ENCODE measurements around the gene RAD21L1.

Gene RAD21L1

GRCh38 chr20:1267809-1268374 is 42.0 kb downstream of the RAD21L1 start:
- no peak for DNase-seq (ENCODE audit: insufficient read length, low spot score)
- no peak for FAIRE-seq

GRCh38 chr20:1269235-1269634 is 43.4 kb downstream of the RAD21L1 start:
- FAIRE-seq: no peak
- no peak for DNase-seq (ENCODE audit: insufficient read length, low spot score)

- FAIRE-seq: no peak
- no peak for DNase-seq (ENCODE audit: insufficient read length, low spot score)
Observed at GRCh38 chr20:1269850-1270249, 44.0 kb downstream of the RAD21L1 start.

- DNase-seq (ENCODE audit: insufficient read length, low spot score) (no peak), FAIRE-seq (no peak)
Observed at GRCh38 chr20:1272368-1273100, 46.7 kb downstream of the RAD21L1 start.

DNA sequence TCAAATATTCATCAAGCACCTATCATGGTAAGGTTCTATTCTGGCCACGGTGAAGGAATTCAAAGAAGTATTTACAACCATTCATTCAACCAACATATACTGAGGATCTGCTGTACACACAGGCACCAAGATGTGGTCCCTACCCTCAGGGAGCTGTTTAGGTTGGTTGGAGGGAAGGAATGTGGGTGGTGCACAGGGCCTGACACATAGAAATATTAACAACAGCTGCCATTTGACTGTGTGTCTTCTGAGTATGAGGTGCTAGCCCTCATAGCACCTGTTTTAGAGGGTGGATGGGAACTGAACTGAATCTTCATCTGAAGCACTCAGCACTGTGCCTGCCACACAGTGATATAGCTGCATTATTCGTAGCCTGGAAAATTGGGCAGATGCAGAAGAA is 47.5 kb downstream of the RAD21L1 start:
- FAIRE-seq (no peak), DNase-seq (ENCODE audit: insufficient read length, low spot score) (no peak)

DNA sequence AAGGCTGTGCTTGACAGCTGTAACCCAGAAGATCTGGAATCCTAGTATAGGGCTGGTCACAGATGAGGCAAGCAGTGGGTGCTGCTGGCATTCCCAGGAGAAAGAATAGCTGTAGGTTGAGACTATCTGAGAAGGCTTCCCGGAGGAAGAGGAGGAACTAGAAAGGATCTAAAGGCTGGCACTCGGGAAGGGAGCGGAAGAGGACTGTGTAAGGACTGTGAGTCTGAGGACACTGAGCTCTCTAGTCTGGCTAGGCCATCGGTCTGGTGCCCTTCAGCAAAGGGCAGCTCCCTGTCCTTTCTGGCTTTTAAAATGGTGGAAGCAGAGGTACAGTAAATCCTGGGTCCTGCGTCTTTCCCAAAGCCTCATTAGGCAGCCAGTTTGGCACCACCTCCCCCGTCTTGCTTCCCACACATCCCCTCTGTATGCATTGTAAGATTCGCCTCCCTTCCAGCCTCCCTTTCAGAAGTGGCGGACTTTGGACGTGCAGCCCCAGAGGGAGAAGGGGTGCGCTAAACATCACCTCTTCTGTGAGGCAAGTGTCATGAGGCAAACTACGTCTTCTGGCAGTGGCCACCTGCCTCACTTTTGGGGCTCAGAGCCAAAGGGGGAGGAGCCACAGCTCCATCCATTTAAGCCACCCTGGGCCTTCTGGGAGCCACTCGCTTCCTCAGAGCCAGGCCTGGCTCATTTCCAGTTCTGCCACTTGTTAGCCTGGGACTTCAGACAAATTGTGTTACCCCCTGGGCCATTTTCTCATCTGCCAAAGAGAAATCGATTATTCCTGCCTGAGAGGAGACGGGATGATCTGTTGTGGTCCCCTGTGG is 48.9 kb downstream of the RAD21L1 start:
- DNase-seq (ENCODE audit: insufficient read length, low spot score) (no peak), FAIRE-seq (no peak)

DNA sequence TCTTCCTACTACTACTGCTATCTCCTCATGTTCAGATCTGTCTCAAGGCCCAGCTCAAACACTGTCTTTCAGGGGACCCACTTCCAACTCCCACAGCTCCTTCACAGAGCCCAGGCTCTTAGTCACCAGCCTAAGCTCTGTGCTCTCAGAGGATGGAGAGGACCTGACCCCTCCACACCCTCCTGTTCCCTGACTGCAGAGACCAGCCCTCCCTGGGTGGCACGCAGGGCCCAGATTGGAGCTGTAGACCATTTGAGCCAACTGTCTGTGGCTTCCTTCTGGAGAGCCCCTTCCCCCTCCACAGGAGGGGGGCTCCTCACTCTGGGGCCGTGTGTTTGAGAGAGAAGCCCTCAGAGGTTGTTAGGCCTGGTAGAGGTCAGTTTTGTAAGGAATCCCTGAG is 50.1 kb downstream of the RAD21L1 start:
- DNase-seq (ENCODE audit: insufficient read length, low spot score) (no peak), FAIRE-seq (no peak)

DNA sequence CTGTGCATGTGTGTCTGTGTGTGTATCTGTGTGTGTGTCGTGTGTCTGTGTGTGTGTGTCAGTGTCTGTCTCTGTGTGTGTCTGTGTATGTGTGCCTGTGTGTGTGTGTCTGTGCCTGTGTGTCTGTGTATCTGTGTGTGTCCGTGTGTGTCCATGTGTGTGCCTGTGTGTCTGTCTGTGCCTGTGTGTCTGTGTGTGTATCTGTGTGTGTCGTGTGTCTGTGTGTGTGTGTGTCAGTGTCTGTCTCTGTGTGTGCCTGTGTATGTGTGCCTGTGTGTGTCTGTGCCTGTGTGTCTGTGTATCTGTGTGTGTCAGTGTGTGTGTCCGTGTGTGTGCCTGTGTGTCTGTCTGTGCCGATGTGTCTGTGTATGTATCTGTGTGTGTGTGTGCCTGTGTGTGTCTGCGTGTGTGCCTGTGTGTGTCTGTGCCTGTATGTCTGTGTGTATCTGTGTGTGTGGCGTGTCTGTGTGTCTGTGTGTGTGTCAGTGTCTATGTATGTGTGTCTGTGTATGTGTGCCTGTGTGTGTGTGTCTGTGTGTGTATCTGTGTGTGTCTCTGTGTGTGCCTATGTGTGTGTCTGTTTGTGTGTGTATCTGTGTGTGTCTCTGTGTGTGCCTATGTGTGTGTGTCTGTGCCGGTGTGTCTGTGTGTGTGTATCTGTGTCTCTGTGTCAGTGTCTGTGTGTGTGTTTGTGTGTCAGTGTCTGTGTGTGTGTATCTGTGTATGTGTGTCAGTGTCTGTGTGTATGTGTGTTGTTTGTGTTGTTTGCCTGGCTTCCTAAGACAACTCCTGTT is 51.9 kb downstream of the RAD21L1 start:
- no peak for FAIRE-seq
- DNase-seq (ENCODE audit: insufficient read length, low spot score): no peak

DNA sequence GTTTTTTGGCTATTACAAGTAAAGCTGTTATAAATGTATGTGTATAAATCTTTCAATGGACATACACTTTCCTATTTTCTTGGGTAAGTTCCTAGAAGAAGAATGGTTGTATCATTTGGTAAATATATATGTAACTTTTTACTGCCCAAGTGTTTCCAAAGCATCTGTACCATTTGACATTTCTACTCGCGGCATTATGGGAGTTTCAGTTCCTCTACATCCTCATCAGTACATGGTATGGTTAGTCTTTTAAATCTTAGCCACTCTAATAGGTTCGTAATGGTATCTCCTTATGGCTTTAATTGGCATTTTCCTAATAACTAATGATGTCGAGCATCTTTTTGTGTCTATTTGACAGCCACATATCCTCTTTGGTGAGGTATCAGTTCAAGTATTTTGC is 53.1 kb downstream of the RAD21L1 start:
- FAIRE-seq (no peak), DNase-seq (ENCODE audit: insufficient read length, low spot score) (no peak)

DNA sequence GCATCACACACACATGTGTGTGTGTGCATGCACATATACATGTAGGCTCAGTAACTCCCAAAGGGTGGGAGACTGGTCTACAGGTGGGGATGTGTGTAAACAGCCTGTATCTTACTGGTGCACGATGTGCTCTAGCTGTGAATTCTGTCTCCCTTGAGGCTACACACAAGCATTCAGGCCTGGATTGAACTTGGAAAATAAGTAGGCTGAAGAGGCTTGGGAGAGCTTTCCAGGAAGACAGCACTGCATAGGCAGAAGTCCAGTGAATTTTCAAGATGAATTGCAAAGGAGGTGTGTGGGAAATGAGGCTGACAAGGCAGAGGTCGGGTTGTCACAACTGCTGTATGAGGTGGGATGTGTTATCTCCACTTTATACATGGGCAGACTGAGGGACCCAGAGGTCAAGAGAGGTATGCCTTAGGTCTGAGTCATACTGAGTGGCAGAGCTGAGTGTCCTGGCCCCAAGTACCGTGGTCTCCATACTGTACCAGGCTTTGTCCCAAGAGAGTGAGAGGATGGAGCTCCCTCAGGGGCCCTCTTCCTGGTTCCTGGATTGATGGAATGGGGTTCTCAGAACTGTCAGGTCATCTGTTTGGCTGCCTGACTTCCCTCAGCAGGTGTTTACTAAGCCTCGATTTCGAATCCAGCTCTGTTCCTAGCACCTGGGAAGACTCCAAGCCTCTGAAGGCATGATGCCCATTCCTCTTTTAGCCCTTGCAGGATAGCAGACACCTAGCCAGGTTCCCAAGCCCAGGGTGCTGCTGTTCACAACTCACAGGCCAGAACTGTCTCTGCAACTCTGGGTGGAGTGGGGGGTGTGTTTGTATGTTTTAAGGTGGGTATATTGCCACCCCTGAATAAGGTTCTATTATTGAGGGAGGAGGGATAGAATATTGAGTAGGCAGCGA is 54.6 kb downstream of the RAD21L1 start:
- DNase-seq (ENCODE audit: insufficient read length, low spot score): no peak
- no peak for FAIRE-seq

GRCh38 chr20:1281279-1282057 is 55.6 kb downstream of the RAD21L1 start:
- no peak for DNase-seq (ENCODE audit: insufficient read length, low spot score)
- no peak for FAIRE-seq

- FAIRE-seq (no peak), DNase-seq (ENCODE audit: insufficient read length, low spot score) (no peak)
Observed at GRCh38 chr20:1282966-1283365, 57.1 kb downstream of the RAD21L1 start.

- FAIRE-seq: no peak
Observed at GRCh38 chr20:1283522-1284510, 58.0 kb downstream of the RAD21L1 start.

GRCh38 chr20:1286267-1287024 is 60.6 kb downstream of the RAD21L1 start:
- DNase-seq (ENCODE audit: insufficient read length, low spot score) (no peak), FAIRE-seq (no peak)

More at GRCh38 chr20:1283522-1284510, 58.0 kb downstream of the RAD21L1 start:
- DNase-seq (ENCODE audit: insufficient read length, low spot score): no peak

DNA sequence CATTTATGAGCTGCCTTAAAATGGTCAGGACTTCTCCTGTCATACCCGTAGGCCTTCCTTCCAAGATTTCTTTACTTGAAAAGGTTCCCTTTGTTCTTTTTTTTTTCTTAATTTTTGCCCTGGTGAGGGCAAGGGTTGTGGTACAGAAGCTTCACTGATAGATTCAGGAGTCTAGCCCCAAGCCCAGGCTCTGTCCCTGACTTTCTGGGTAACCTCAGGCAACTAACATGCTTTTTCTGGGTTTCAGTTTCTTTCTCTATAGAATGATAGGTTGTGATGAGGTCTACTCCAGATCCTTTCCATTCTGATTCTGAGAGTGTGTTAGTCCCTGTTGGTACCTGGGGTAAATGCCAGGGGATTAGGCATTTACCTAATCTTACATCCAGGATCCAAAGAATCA is 61.5 kb downstream of the RAD21L1 start:
- no peak for DNase-seq (ENCODE audit: insufficient read length, low spot score)
- no peak for FAIRE-seq

DNA sequence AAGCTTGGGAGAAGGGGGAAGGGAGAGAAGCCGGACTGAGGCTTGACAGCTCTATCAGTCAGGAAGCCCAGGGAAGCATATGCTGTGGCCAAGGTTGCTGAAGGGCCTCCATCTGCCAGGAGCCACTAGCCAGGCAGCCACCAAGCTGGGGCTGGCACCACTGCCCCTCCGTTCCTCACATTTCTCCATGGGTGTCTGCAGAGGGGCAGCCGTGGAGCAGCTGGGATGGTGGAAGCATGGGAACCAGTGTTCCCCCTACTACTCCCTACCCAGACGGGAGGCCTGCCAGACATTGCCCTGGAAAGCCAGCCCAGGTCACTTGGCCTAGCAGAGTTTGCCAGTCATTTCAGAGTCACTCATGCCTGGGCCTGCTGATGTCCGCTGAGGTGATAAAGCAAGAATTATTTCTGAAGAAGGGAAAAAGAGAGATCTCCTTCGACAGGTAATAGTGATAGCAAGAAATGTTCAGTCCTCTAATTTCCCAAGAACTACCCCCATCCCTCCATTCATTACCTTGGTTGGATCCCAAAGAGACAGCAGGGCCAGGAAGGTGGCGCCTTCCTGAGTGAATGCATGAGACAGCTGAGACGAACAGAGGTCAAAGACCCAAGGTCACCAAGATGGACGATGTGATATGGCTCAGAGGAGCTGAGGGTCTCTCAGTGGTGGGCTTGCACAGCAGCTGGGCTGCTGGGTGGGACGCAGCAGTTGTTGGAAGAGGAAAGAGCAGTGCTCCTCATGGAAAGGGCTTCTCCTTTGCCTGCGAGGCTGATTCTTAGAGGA is 62.1 kb downstream of the RAD21L1 start:
- DNase-seq (ENCODE audit: insufficient read length, low spot score) (no peak), FAIRE-seq (no peak)
